HG03469 (cell line): ENCODE results near the gene C1QTNF12.

Experiments
- ATAC-seq: cut with Tn5 transposase; IDR thresholded peaks from one replicate; pipeline ENCODE4 v1.9.1; 2021; ENCODE audit warnings: mild to moderate bottlenecking, moderate library complexity, moderate number of reproducible peaks; ENCODE audit not compliant: unreplicated experiment

The C1QTNF12 gene

DNA sequence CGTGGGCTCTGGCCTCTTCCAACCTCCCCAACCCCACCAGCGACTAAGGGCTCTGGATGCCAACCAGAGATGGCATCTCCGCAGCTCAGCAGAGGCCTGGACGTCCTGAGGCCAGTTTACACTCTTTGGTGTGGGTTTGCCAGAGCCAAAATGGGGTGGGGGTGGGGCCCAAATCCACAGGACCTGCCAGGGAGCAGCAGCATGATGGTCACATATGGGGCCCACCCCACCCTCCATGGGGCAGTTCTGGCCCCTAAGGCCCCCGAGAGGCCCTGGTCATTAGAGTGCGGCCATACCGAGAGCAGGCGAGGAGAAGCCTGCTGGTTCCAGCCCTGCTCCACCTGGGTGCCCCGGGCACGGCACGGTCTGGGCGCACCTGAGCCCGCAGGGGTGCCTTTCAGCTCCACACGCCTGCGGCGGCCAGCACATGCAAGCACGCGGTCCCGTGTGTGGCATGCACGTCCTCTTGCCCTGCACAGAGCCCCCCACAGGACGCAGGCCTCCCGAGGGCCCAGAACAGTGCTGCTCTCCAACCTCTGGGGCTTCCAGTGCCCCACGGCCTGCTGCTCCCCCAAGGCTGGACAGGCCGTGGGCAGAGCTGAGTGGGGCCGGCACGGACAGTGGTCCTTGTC, 4.8 kb downstream of the C1QTNF12 start:
- ATAC-seq = no peak

DNA sequence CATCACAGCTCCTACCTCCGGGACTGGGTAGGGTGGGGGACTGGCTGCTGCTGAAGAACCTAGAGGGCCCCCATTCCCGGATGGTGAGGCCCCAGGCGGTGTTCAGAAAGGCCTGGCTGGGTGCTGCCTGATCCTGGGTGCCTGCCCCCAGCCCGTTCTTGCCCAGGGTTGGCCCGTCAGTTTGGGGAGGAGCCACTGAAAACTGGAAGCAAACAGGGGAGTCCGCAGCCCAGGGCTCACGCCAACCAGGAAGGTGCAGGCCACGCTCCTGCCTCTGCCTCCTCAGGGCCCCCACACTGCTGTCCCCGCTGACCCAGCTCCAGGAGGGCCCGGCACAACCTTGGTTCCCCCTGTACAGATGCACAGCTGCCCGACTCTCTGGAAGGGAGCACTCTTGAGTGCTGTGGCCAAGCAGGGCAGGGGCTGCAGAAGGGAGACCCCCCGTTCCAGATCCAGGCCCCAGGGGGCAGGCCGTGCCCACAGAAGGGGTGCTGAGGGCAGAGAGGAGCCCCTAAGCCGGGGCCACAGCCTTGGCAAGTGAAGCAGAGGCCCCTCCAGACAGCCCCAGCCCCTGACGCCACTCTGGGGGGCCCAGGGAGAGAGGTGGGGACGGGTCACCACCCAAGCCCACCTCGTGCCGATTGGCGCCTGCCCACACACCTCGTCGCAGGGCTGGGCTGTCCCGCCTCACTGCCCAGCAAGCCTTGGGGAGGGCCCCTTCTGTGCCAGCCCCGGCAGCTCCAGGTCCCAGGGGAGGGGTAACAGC, 5.5 kb downstream of the C1QTNF12 start:
- no peak for ATAC-seq

DNA sequence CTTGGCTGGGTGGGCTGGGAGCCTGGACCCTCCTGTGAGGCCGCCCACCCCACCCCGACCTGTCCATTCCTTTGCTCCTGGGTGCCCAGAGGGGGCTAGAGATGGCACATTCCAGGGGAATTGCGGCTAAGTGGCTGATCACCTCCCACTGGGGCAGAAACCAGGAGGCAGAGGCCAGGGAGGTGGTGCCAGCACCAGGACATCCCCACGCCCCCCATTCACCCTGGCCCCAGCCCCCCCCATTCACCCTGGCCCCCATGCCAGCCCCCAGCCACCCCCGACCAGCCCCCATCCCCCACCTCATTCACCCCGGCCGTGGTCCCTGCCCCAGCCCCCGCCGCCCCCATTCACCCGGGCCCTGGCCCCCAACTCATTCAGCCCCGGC, 6.2 kb downstream of the C1QTNF12 start:
- ATAC-seq = no peak

DNA sequence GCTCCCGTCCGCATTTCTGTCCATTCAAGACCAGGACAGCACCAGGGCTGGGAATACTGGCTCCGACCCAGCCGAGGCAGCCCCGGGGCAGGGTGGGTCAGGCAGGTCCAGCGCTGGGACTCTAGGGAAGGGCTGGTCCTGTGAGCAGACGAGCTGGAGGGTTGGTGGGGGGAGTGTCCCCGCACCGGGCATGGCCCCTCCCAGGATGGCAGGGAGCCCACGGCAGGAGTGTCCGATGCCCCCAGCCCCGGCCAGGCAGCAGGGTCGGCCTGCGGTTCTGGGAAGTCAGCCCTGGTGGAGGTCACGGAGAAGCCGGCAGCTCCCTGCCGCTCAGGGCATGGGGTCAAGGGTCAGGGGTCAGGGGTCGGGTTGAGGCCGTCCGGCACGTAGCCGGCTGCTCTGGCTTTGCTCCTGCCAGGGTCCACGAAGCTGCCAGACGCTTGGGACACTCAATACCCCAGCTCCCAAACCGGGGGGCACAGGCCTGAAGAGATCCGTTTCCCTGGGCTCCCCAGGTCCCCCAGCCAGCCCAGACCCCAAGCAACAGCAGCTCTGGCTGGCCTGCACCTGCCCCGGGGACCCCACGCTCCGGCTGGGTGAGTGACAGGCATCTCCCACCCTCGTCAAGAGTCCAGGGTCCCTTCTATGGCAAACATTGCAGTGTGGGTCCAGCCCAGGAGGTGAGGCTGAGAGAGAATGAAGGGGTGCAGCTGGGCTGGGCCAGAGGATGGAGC, 6.7 kb downstream of the C1QTNF12 start:
- ATAC-seq = no peak

DNA sequence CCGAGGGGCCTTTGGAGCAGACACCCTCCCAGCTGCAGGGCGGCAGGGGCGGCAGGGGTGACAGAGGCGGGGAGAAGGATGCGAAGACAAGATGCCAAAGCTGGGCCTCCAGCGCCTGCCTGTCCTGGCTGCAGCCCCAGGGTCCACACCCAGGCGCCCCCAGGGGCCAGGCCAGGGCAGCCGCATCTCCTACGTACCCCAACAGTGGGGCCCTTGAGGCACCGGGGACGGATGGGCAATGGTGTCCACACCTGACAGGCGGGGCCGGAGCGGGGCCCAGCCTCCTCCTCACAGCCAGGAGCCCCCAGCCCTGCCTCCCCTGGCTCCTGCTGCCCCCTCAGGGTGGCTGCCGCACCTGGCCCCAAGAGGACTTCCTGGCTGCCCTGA, 7.3 kb downstream of the C1QTNF12 start:
- ATAC-seq = no peak

DNA sequence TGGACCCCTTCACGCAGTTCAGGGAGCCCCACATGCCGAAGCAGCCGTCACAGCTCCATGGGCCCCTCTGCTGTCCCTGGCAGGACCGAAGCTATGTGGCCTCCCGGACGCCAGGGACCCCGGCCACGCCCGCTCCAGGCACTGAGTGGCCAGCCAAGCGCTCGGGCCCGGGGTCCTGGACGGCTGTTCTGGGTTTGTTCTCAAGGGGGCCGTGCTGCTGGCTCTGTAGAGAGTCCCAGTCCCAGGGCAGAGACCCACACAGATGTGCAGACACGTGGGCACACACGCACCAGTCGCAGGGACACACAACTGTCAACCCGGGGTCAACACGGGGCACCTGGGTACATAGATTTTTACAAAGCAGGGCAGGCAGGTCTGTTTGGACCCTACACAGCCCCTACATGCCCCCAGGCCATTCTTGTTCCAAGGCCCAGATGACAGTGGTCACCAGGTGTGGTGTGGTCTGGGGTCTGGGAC, 7.8 kb downstream of the C1QTNF12 start:
- ATAC-seq = no peak

DNA sequence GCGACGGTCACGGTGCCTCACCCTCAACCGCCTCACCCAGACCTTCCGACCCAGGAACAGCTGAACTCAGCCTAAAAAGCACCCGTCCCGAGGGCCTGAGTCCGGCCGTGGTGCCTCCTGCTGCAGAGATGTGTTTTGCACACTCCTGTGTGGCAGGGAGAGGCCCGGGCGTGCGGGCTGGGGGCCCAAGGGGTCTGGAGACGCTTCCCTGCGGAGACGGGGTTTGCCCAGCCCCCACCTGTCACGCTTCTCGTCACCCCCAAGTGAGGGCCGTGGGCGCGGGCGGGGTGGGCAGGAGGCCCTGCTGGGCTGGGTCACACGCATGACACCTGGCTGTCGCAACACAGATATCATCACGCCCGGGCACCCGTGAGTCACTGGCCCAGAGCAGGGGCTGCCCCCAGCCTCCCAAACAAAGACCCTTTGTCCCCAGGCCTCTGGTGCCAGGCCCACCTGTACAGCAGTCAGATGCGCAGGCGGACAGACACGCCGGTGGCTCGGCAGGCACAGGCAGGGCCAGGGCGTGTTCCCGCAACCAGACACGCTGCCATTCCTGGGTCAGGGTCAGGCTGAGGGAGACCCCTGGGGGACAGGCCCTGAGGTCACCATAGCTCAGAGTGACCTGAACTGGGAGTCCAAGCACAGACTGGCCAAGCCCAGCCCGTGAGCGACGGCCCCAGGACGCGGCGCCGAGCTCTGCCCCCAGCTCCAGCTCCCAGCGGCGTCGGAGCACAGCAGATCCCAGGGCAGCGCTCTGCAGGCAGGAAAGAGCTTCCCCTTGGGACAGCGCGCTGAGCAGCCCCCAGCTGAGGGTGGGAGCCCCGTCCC, 8.4 kb downstream of the C1QTNF12 start:
- no peak for ATAC-seq

DNA sequence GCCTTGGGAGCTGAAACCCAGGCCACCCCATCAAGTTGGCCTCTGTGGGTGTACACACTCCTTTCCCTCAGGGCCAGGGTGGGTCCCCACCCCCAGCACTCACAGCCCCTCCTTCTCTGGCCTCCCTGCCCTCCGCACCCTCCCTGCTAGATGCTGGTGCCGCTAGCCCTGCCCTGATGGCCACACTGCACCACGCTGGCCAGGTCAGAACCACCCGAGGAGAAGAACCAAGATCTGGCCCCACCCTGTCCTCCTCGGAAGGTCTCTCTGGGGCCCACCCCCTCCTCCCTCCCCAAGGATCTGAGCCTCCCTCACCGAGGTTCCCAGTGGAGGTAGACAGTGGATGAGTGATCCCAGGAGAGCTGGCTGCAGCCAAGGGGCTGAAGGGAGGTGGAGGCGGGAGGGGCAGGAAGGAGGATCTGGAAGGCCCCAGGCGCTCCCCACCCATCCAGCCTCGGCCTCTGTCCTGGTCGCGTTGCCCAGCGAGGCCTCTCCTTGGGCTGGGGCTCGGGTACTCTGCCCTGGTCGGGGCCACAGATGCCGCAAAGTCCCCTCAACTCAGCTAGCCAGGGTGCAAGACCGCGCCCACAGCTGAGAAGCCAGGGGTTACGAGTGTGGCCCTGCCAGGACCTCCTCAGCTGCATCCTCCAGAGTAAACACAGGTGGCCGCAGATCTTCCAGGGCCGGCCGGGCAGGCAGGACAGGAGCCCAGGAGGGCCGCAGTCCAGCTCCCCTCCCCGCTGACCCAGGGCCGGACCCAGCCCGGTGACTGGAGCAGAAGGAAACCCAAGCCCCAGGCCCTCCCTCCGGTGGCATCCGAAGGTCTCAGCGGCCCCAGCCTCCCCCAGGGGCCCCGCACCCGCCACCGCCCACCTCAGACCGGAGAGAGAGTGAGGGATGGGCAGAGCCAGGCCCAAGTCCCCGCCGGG, 9.3 kb downstream of the C1QTNF12 start:
- ATAC-seq = no peak

DNA sequence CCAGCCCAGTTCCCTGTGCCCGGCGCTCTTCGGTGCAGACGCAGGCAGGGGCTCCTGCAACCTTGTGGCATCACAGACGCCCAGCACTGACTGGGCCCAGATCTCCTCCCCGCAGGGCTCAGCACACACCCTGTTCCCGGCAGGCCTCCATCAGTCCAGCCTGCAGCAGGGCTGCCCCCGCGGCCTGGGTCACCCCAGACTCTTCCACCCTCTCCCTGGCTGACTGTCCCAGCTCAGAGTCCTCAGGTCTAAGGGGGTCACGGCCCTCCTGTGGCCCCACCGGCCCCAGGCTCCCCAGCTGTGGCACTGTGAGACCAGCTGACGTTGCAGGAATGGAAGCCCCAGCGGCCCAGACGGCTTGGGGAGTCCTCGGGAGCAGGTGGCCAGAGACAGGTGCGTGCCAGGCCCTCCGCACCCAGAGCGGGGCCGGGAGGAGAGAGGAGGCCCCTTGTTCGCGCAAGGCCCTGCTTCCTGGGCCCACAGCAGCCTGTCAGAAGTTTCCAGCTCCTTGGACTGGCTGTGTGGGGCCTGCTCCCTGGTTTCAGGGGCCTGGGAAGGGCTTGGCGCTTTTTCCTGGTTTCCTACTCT, 10.3 kb downstream of the C1QTNF12 start:
- ATAC-seq = no peak

DNA sequence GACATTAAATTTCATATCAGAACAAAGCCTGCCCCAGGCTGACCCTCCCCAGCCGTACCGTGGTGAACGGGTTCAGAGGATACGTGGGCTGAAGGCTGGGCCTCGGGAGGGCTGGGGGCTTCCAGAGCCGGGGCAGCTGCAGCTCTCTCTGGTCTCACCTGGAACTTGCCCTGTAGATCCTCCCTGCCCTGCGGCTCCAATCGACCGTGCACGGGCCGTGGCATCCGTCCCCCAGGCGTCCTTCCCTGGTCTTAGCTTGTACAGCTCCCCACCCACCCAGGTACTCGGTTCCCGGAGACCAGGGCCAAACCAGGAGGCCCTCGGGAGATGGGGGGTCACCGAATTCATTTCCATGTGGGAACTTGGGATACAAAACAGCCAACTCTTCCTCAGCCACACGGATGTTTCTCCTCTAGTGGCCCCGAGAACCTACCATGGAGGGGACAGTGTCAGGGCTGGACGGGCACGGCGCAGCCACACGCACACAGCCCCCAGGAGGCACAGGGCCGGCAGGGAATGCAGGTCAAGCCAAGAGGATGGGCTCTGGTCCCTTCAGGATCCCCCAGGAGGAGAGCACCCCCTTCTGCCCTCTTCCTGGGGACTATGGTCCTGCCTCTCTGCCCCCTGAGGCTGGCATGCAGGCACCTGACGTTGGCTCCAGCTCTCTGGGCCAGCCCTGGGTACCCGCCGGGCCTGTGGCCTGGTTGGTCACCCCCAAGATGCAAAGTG, 11.3 kb downstream of the C1QTNF12 start:
- no peak for ATAC-seq

DNA sequence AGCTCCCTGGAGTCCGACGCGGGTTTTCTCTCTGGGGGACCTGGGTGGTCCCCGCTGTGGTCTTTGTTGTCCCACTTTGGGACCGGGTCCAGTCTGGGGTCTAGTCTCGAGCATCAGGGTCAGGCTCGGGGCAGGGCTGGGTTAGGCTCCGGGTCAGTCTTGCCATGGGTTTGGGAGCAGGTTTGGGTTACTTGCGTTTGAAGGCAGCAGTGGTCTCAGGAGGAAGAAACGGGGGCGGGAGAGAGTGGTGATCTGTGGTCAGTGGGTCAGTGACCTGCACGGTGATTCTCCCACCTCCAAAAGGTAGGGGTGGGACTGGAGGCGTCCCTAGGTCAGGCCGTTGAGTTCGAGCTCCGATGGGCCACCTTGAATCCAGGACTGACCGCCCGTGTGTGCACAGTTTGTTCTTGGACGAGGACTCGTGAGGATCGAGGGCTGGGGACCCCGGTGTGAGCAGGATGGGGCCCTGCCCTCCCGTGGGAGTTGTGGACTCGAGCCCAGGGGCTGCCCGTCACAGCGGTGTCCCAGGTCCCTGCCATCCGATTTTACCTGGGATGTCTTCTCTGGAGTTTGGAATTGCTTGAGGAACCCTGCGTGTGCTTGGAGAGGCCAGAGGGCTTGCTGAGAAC, 12.2 kb downstream of the C1QTNF12 start:
- ATAC-seq = no peak

DNA sequence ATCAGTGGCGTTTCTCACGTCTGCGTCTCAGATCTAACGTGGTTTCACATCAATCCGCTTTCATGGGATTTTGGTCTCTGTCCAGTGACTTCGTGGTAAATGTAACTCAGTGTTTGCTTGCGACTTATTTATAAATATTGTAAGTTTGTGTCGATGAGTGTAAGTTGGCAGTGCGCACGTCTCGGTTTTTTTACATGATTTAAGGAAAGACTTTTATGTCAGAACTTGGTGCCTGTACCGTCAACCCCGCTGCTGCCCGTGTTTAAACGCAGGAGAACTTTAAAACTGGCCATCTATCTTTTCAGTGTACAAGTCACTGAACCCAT, 13.0 kb downstream of the C1QTNF12 start:
- ATAC-seq = no peak

DNA sequence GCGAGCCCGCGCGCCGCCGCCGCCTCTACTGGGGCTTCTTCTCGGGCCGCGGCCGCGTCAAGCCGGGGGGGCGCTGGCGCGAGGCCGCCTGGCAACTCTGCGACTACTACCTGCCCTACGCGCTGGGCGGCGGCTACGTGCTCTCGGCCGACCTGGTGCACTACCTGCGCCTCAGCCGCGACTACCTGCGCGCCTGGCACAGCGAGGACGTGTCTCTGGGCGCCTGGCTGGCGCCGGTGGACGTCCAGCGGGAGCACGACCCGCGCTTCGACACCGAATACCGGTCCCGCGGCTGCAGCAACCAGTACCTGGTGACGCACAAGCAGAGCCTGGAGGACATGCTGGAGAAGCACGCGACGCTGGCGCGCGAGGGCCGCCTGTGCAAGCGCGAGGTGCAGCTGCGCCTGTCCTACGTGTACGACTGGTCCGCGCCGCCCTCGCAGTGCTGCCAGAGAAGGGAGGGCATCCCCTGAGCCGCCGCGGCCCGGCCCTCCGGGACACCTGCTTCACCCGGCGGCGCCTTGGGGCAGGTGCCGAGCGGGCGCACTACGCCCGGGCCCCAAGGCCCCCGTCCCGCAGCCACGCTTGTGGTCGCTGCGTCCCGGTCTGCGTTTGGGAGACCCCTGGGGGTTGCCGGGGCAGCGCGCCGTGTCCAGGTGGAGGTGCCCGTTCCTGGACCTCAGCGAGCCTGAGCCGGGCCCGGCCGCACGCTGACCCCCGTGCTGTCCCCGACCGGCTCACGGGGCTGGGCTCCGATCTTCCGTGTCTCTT, 13.5 kb downstream of the C1QTNF12 start:
- no peak for ATAC-seq

DNA sequence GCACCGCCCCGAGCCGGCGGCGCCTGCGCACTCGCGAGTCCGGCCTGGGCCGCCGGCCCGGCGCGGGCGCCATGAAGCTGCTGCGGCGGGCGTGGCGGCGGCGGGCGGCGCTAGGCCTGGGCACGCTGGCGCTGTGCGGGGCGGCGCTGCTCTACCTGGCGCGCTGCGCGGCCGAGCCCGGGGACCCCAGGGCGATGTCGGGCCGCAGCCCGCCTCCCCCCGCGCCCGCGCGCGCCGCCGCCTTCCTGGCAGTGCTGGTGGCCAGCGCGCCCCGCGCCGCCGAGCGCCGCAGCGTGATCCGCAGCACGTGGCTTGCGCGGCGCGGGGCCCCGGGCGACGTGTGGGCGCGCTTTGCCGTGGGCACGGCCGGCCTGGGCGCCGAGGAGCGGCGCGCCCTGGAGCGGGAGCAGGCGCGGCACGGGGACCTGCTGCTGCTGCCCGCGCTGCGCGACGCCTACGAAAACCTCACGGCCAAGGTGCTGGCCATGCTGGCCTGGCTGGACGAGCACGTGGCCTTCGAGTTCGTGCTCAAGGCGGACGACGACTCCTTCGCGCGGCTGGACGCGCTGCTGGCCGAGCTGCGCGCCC, 14.2 kb downstream of the C1QTNF12 start, which contains the start of gene B3GALT6:
B3GALT6 (plus strand) TSS at position 30 of the 588 bp plus-strand sequence; CDS start at position 72, 42 bp downstream.
- ATAC-seq = no peak

DNA sequence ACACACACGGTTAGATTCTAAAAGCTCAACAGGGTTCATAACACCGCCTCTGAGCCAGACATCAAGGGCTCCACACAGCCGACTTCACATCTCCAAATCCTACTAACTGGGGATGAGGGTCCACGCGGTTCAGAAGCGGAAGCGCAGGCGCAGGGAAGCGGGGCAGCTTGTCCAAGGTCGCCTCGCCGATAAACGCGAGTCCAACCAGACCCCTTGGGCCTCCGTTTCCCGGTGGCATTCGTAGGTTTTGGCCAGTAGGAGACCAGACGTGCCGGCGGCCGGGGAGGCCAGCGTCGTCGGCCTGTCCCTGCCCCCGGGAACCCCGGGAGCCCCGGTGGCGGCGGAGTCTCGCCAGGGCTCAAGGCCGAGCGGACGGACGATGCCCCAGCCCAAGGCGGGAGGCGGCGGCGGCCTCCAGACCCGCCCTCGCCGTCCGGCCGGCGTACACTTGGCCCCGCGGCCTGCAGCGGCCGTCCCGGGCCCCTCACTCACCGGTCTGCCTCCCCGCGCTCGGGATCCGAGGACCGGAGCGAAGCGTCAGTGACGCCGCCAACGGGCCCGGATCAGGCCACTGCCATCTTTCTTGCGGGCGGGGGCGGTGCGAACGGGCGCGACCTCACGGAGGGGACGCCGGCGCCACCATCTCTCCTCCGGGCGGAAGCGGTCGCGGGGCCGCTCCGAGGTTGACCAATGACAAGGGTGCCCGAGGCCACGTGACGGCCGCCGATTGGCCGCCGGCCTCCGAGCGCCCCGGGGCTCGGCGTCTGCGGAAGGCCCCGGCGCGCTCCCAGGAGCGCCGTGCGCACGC, 14.9 kb downstream of the C1QTNF12 start, which contains the start of gene SDF4:
SDF4 (minus strand) TSS at position 602 of the 808 bp plus-strand sequence. CDS start 3,229 bp downstream, outside the sequence.
- ATAC-seq = peak; percentile 83

DNA sequence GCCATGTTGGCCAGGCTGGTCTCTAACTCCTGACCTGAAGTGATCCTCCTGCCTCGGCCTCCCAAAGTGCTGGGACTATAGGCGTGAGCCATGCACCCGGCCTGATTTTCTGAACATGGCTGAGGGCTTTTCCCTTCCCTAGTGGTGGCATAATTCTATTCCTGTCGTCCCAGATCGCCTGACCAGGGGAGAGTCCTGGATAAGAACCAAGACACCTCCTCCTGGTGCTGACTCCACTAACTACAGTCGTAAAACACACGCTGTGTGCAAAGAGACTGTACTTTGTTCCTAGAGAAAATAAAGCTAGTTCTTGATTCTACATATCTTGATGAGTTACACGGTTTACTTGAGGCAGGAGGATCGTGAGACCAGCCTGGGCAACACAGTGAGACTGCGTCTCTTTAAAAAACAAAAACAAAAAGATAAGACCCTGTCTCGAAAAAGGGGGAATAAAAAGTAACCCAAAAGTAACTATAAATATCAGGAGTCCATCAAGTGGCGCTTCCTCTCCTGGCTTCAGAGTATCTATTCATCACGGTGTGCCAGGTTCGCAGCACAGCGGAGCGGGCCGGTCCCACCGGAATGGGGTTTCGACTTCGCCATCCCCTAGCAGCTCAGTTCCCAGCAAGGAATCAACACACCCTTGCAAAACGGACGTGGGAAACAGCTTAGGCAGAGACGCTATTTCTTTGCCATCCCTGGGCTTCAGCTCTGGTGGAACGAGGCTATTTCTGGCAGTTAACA, 15.7 kb downstream of the C1QTNF12 start:
- ATAC-seq = no peak
